GM10248 (cell line): Measurements from ENCODE around the gene PKP1.

Experiments
- CTCF ChIA-PET: fragments of 300-600 bp; sonication (Branson Sonifier 250); formaldehyde crosslinking; extraction: SDS; loops from one replicate; lab custom pipeline; 2021; ENCODE audit warnings: antibody characterized with exemption; lab: Yijun Ruan, JAX
- POLR2A ChIA-PET: fragments of 350-650 bp; sonication (Branson Sonifier 250); formaldehyde crosslinking; extraction: SDS; loops from one replicate; lab custom pipeline; 2020; ENCODE audit warnings: antibody characterized with exemption; lab: Yijun Ruan, JAX
- DNase-seq: peaks from one replicate; pipeline ENCODE4 v3.0.0; 2012; ENCODE audit errors: extremely low spot score
- TF ChIP-seq, protein P1 (sequence below): IDR thresholded peaks from 2 replicates; pipeline ENCODE4 v1.5.1; 2012; ENCODE audit warnings: mild to moderate bottlenecking, low read depth; ENCODE audit errors: extremely low read depth, missing control alignments, control extremely low read depth

Gene PKP1

DNA sequence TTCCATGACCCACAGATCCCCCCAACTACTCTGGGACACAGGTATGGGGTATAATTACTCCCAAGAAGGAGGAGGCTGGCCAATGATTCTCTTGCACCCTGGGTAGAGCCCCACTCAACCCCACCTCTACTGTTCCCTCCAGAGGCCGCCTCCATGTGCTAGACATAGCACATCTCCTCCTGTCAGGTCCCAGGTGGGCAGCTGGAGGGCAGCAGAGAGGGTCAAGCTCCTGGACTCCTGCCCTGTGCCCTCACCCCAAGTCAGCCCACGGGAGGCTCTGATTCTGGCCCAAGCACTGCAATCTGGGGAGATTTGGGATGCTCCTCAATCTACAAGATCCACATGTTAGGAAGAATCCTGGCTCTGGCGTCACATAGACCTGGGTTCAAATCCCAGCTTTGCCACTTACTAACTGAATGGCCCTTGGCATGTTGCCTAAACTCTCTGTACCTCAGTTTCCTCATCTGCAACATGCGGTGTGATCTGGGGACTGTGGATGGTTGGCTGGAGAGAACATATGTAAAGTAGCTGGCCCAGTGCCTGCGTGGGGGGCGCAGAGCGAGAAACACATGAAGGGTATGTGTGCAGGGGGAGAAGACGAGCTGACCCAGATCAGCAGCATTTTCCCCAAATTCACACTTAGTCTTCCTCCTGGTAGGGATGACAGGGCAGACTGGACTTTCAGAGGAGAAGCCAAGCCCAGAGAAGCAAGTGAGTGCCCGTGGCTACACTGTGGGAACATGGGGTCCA is 71.0 kb downstream of the PKP1 start:
- CTCF ChIA-PET, result interaction anchor here (1.4 to 1.6 kb wide), 2 partner anchors 9 to 12 kb away, joined by 3 to 4 read pairs; no protein-coding TSS in a partner anchor
- POLR2A ChIA-PET, result no interaction called here
- DNase-seq, result no peak
- TF ChIP-seq, protein P1, sequence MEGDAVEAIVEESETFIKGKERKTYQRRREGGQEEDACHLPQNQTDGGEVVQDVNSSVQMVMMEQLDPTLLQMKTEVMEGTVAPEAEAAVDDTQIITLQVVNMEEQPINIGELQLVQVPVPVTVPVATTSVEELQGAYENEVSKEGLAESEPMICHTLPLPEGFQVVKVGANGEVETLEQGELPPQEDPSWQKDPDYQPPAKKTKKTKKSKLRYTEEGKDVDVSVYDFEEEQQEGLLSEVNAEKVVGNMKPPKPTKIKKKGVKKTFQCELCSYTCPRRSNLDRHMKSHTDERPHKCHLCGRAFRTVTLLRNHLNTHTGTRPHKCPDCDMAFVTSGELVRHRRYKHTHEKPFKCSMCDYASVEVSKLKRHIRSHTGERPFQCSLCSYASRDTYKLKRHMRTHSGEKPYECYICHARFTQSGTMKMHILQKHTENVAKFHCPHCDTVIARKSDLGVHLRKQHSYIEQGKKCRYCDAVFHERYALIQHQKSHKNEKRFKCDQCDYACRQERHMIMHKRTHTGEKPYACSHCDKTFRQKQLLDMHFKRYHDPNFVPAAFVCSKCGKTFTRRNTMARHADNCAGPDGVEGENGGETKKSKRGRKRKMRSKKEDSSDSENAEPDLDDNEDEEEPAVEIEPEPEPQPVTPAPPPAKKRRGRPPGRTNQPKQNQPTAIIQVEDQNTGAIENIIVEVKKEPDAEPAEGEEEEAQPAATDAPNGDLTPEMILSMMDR, result no peak

DNA sequence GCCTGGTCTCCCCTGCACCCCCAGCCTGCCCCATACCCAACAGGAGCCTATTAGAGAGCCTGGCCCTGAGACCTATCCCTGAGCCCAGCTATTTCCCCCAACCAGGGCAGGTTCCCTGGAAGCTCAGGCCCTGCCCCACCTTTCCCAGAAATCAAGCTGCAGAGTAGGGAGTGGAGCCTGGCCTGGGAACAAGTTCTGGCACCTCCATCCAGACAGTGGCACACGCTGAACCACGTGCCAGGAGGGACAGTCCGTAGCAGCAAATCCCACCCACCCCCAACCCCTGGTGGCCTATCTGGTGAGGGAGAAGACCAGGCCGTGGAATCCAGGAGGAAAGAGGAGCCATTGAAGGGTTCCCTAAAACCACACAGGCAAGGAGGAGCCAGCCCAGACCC is 71.6 kb downstream of the PKP1 start:
- ChIA-PET POLR2A (no interaction called here), CTCF (interaction anchor here (0.9 to 1.6 kb wide), 4 partner anchors 8 to 101 kb away, joined by 3 to 4 read pairs (median 3); no protein-coding TSS in a partner anchor)
- no peak for DNase-seq
- TF ChIP-seq, protein P1, result no peak

DNA sequence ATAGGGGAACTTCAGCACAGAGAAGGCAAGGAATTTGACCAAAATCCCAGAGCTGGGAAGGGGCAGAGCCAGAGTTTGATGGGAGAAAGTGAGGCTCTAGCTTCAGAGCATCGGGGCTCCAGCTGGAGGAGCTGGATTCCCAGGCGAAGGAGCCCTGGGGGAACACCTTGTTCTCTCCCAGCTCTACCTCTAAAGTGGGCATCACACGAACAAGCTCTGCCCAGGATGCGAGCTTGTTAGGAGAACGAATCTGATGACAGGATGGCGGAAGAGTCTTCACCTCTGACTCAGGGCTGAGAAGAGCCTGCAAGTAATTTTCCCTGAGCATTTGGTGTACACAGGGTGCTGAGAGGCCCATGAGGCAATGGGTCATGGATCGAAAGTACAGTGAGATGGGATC is 72.2 kb downstream of the PKP1 start:
- POLR2A ChIA-PET, result no interaction called here
- CTCF ChIA-PET, result interaction anchor here (0.8 to 1.4 kb wide), 3 partner anchors 10 to 101 kb away, joined by 3 read pairs; no protein-coding TSS in a partner anchor
- TF ChIP-seq, protein P1, result no peak
- no peak for DNase-seq

DNA sequence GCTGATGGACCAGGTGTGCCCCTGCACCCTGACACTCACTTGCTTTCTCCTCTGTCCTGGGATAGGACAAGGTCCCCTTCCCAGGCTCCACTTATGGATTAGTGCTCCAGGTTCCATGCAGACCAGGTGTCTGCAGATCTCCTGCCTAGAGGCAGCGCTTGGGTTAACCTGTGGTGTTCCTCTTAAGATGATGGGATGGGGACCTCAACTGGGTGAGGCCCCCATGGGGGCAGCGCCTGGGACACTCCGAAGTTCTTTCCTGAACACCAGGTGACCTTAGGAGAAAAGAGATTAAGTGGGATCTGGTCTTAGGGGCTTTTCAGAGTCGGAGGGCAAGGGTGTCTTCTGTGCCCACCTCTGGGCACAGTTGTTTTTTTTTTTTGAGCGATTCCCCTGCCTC is 72.9 kb downstream of the PKP1 start:
- ChIA-PET POLR2A (no interaction called here), CTCF (interaction anchor here (1.4 kb wide), 1 partner anchor 11 kb away, joined by 3 read pairs; no protein-coding TSS in a partner anchor)
- DNase-seq, result no peak
- TF ChIP-seq, protein P1, result no peak

DNA sequence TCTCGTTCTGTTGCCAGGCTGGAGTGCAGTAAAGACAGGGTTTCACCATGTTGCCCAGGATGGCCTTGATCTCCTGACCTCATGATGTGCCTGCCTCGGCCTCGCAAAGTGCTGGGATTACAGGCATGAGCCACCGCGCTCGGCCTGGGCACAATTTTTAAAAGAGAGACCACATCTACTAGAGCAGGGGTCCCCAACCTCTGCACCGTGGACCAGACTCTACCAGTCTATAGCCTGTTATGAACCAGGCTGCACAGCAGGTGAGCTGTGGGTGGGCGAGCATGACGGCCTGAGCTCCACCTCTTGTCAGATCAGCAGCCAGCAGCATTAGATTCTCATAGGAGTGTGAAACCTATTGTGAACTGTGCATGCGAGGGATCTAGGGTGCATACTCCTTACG is 73.4 kb downstream of the PKP1 start:
- CTCF ChIA-PET, result no interaction called here
- POLR2A ChIA-PET, result no interaction called here
- DNase-seq, result no peak
- TF ChIP-seq, protein P1, result no peak

DNA sequence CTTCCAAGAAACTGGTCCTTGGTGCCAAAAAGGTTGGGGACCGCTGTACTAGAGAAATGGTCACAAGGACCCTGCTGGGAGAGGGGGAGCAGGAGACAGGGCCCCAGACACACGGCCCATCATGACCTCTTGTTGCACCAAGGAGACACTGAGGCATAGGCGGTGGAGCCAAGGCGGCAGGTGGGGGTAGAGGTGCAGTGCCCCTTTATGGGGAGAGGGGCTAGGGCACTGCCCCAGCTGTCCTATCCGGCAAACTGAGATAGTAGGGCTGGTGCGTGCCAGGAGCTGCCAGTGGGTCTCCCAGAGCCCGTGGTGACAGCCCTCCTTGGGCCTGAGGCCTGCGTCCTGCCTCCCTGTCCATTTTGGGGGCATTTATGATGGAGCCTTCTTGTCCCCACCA is 73.9 kb downstream of the PKP1 start:
- ChIA-PET CTCF (interaction anchor here (2.7 kb wide), 1 partner anchor 9 kb away, joined by 22 read pairs; no protein-coding TSS in a partner anchor), POLR2A (no interaction called here)
- TF ChIP-seq, protein P1, result no peak
- no peak for DNase-seq
